Cerebellar nuclear complex (tissue), 1 donor: ENCODE results near the gene AGBL4.

Experiments used
- DNase-seq, 2 experiments: peaks; one replicate each; lab custom pipeline; 2025; lab: John Stamatoyannopoulos, UW

Gene AGBL4

GRCh38 chr1:48889615-48890014 is 1134.1 kb downstream of the AGBL4 start:
- DNase-seq = no peak

- DNase-seq = no peak
These were observed 1134.7 kb downstream of the AGBL4 start for GRCh38 chr1:48889082-48889481.

- DNase-seq = no peak
These were observed 1136.0 kb downstream of the AGBL4 start for GRCh38 chr1:48887796-48888195.

GRCh38 chr1:48882020-48882419 is 1141.7 kb downstream of the AGBL4 start:
- DNase-seq = no peak

- DNase-seq = no peak
These were observed 1145.4 kb downstream of the AGBL4 start for GRCh38 chr1:48878191-48878940.

- DNase-seq = no peak
These were observed 1147.4 kb downstream of the AGBL4 start for GRCh38 chr1:48876330-48876785.

- DNase-seq = no peak
These were observed 1148.0 kb downstream of the AGBL4 start for GRCh38 chr1:48875552-48876329.

- DNase-seq = no peak
These were observed 1149.8 kb downstream of the AGBL4 start for GRCh38 chr1:48873944-48874343.

GRCh38 chr1:48870596-48870995 is 1153.2 kb downstream of the AGBL4 start:
- no peak for DNase-seq

GRCh38 chr1:48869116-48869893 is 1154.4 kb downstream of the AGBL4 start:
- DNase-seq = no peak

- no peak for DNase-seq
These were observed 1158.8 kb downstream of the AGBL4 start for GRCh38 chr1:48864913-48865312.

GRCh38 chr1:48859456-48859855 is 1164.3 kb downstream of the AGBL4 start:
- DNase-seq = no peak

- DNase-seq = no peak
These were observed 1165.4 kb downstream of the AGBL4 start for GRCh38 chr1:48858200-48858920.

- no peak for DNase-seq
These were observed 1170.7 kb downstream of the AGBL4 start for GRCh38 chr1:48853006-48853405.

GRCh38 chr1:48851638-48852037 is 1172.1 kb downstream of the AGBL4 start:
- DNase-seq = no peak

GRCh38 chr1:48848035-48848434 is 1175.7 kb downstream of the AGBL4 start:
- DNase-seq = no peak

- no peak for DNase-seq
These were observed 1177.3 kb downstream of the AGBL4 start for GRCh38 chr1:48846441-48846840.

GRCh38 chr1:48844187-48844586 is 1179.6 kb downstream of the AGBL4 start:
- no peak for DNase-seq

- DNase-seq = no peak
These were observed 1181.8 kb downstream of the AGBL4 start for GRCh38 chr1:48841966-48842365.

GRCh38 chr1:48841461-48841860 is 1182.3 kb downstream of the AGBL4 start:
- no peak for DNase-seq

- no peak for DNase-seq
These were observed 1192.4 kb downstream of the AGBL4 start for GRCh38 chr1:48831120-48831978.
